SK-N-SH (cell line): ENCODE results near the gene DGKE. TPM values are rescaled to one million over a fixed set of nuclear protein-coding genes. Genes with fewer than 3 reads are reported as not detected.

Experiments used
- CTCF ChIA-PET: fragments of 300-600, 350-600 bp; formaldehyde crosslinking; extraction: SDS; loops from one replicate; lab custom pipeline; 2021; lab: Yijun Ruan, JAX
- POLR2A ChIA-PET: fragments of 350-600 bp; sonication (Branson Sonifier 250); formaldehyde crosslinking; extraction: SDS; loops from one replicate; lab custom pipeline; 2020; ENCODE audit warnings: antibody characterized with exemption, inconsistent platforms; lab: Yijun Ruan, JAX
- DNase-seq: peaks from one replicate; pipeline ENCODE4 v3.0.0; 2012
- H2AFZ ChIP-seq: fragments of 200-600 bp; sonication (generic); 2 replicates; pipeline ENCODE4 v1.8.1; 2016; ENCODE audit warnings: antibody characterized with exemption, mild to moderate bottlenecking, low read depth
- H3F3A ChIP-seq: fragments of 200-600 bp; sonication (generic); replicated peaks from 2 replicates; pipeline ENCODE3; 2016; ENCODE audit warnings: antibody characterized with exemption, mild to moderate bottlenecking; ENCODE audit not compliant: insufficient read depth
- H3K27ac ChIP-seq, 2 experiments: fragments of 200-500 bp in 1 of 2; fragments of 200-600 bp in 1 of 2; sonication (Bioruptor generic) in 1 of 2; sonication (generic), shearing (Covaris generic) in 1 of 2; 2 replicates each; pipeline versions ENCODE4 v1.5.1 to v1.6.1; 2014 to 2016; ENCODE audit warnings: low read depth in 2 of 2, inconsistent platforms in 1 of 2, low read length in 1 of 2, mild to moderate bottlenecking in 1 of 2, mixed read lengths in 1 of 2
- H3K27me3 ChIP-seq: fragments of 200-600 bp; sonication (generic), shearing (Covaris generic); 2 replicates; pipeline ENCODE4 v1.6.1; 2016; ENCODE audit warnings: mixed run types; ENCODE audit not compliant: insufficient read depth
- H3K36me3 ChIP-seq, 2 experiments: fragments of 200-500 bp in 1 of 2; fragments of 200-600 bp in 1 of 2; sonication (Bioruptor generic) in 1 of 2; sonication (generic) in 1 of 2; replicated peaks in 1 of 2; 2 replicates each; pipeline versions ENCODE3 to v1.5.1; 2014 to 2016; ENCODE audit warnings: low read length in 1 of 2, mild to moderate bottlenecking in 1 of 2; ENCODE audit not compliant: insufficient read depth in 2 of 2, control insufficient read depth in 1 of 2
- H3K4me1 ChIP-seq, 2 experiments: fragments of 200-500 bp in 1 of 2; fragments of 200-600 bp in 1 of 2; sonication (Bioruptor generic) in 1 of 2; sonication (generic), shearing (Covaris generic) in 1 of 2; 2 replicates each; pipeline versions ENCODE4 v1.5.1 to v1.6.1; 2014 to 2016; ENCODE audit warnings: low read depth in 1 of 2, low read length in 1 of 2, mixed run types in 1 of 2; ENCODE audit not compliant: insufficient read depth in 2 of 2, control insufficient read depth in 1 of 2
- H3K4me2 ChIP-seq: fragments of 200-600 bp; sonication (generic), shearing (Covaris generic); 2 replicates; pipeline ENCODE4 v1.6.1; 2017; ENCODE audit warnings: mixed run types
- H3K4me3 ChIP-seq, 2 experiments: fragments of 200-500 bp in 1 of 2; fragments of 200-600 bp in 1 of 2; sonication (Bioruptor generic) in 1 of 2; sonication (generic), shearing (Covaris generic) in 1 of 2; 2 replicates each; pipeline versions ENCODE4 v1.5.1 to v1.8.1; 2014 to 2016; ENCODE audit warnings: low read depth in 2 of 2, inconsistent platforms in 1 of 2, low read length in 1 of 2, mild to moderate bottlenecking in 1 of 2, mixed read lengths in 1 of 2, moderate library complexity in 1 of 2
- H3K79me2 ChIP-seq: fragments of 200-600 bp; sonication (generic); 2 replicates; pipeline ENCODE4 v1.8.1; 2017; ENCODE audit warnings: mild to moderate bottlenecking; ENCODE audit not compliant: insufficient read depth
- H3K9ac ChIP-seq: fragments of 200-600 bp; sonication (generic); 2 replicates; pipeline ENCODE4 v1.6.1; 2017; ENCODE audit warnings: mixed run types
- H3K9me2 ChIP-seq: fragments of 200-600 bp; sonication (generic); 2 replicates; pipeline ENCODE4 v1.6.1; 2017; ENCODE audit warnings: mixed run types
- H3K9me3 ChIP-seq: fragments of 200-600 bp; sonication (generic); 2 replicates; pipeline ENCODE4 v1.6.1; 2017; ENCODE audit warnings: mixed run types, mild to moderate bottlenecking, moderate library complexity
- H4K20me1 ChIP-seq: fragments of 200-600 bp; sonication (generic); 2 replicates; pipeline ENCODE4 v1.6.1; 2017; ENCODE audit warnings: mild to moderate bottlenecking, mixed run types; ENCODE audit not compliant: insufficient read depth
- ELF1 ChIP-seq: IDR thresholded peaks from 2 replicates; pipeline ENCODE4 v1.4.0; 2012
- FOSL2 ChIP-seq: IDR thresholded peaks from 2 replicates; pipeline ENCODE4 v1.4.0; 2012; ENCODE audit warnings: low read depth, mild to moderate bottlenecking, moderate library complexity, borderline replicate concordance
- FOXM1 ChIP-seq: IDR thresholded peaks from 2 replicates; pipeline ENCODE4 v1.4.0; 2012; ENCODE audit warnings: low read depth, mild to moderate bottlenecking
- GABPA ChIP-seq: IDR thresholded peaks from 2 replicates; pipeline ENCODE4 v1.4.0; 2012; ENCODE audit warnings: low read depth, mild to moderate bottlenecking
- GATA2 ChIP-seq: sonication (generic); formaldehyde crosslinking; IDR thresholded peaks from 2 replicates; pipeline ENCODE4 v1.5.0; 2020; ENCODE audit warnings: mild to moderate bottlenecking, missing genetic modification reagents
- MAX ChIP-seq: IDR thresholded peaks from 2 replicates; pipeline ENCODE4 v1.4.0; 2012; ENCODE audit warnings: low read depth
- POLR2AphosphoS5 ChIP-seq: IDR thresholded peaks from 2 replicates; pipeline ENCODE4 v1.6.1; 2012; ENCODE audit warnings: low read depth, low read length
- RAD21 ChIP-seq: IDR thresholded peaks from 2 replicates; pipeline ENCODE4 v1.6.1; 2012; ENCODE audit warnings: mild to moderate bottlenecking, low read length
- RCOR1 ChIP-seq: fragments of 150-350 bp; IDR thresholded peaks from 2 replicates; pipeline ENCODE4 v1.6.1; 2017; ENCODE audit warnings: antibody characterized with exemption, low read length
- RXRA ChIP-seq: IDR thresholded peaks from 2 replicates; pipeline ENCODE4 v1.4.0; 2012; ENCODE audit warnings: low read depth, mild to moderate bottlenecking, borderline replicate concordance
- TCF12 ChIP-seq: IDR thresholded peaks from 2 replicates; pipeline ENCODE4 v1.4.0; 2012
- USF1 ChIP-seq: IDR thresholded peaks from 2 replicates; pipeline ENCODE4 v1.4.0; 2012; ENCODE audit warnings: low read depth, borderline replicate concordance
- YY1 ChIP-seq: IDR thresholded peaks from 2 replicates; pipeline ENCODE4 v1.4.0; 2012; ENCODE audit warnings: low read depth, mild to moderate bottlenecking
- WGBS: methylation state at CpG from one replicate; pipeline ENCODE4 v1.1.6; 2017; ENCODE audit warnings: low lambda C conversion rate; 5-methylcytosine and 5-hydroxymethylcytosine counted together
- polyA plus RNA-seq, 3 experiments: library from polyadenylated mRNA; depleted of rRNA; stranded (reverse); fragments of >200 nt; gene quantifications; 2 replicates each; pipeline ENCODE4 v1.2.3, GENCODE V29; 2012
- TF ChIP-seq, protein P1 (sequence below): IDR thresholded peaks from 2 replicates; pipeline ENCODE4 v1.4.0; 2012; ENCODE audit warnings: low read depth, borderline replicate concordance
- TF ChIP-seq, protein P2 (sequence below): IDR thresholded peaks from 2 replicates; pipeline ENCODE4; 2012

Gene DGKE
- polyA plus RNA-seq, 1 of the 3 experiments (the other 2 are of a cell fraction): 2.4 TPM

- peaks cover 34 to 48% of the 10 kb centered on the region in 2 experiments for H3K36me3 ChIP-seq
- H3K4me2 ChIP-seq: no peak overlapping the region
- no peaks in the 10 kb centered on the region for H4K20me1 ChIP-seq
- no peaks in the 10 kb centered on the region for H3K4me1 ChIP-seq
- H3K27ac ChIP-seq: no peak overlapping the region
- no peaks in the 10 kb centered on the region for H3F3A ChIP-seq
- no peaks in the 10 kb centered on the region for H3K79me2 ChIP-seq
- no peak for DNase-seq
- H3K9ac ChIP-seq: no peak overlapping the region
- TF ChIP-seq RCOR1 (no peak), TCF12 (no peak), YY1 (no peak)
- no peaks in the 10 kb centered on the region for H3K27me3 ChIP-seq
- CTCF ChIA-PET: interaction anchor here (0.6 to 6.1 kb wide), 4 partner anchors 14 to 1788 kb away, joined by 3 to 28 read pairs (median 4); no protein-coding TSS in a partner anchor
- no peak overlapping the region for H3K4me3 ChIP-seq
- POLR2A ChIA-PET: no interaction called here
- no peaks in the 10 kb centered on the region for H3K9me3 ChIP-seq
- no peak overlapping the region for H2AFZ ChIP-seq
- 63% methylated on average over 3 of the region's 3 CpGs for WGBS
- no peaks in the 10 kb centered on the region; the same call in 1 of the 2 replicates for H3K9me2 ChIP-seq
Observed at GRCh38 chr17:56849131-56849530, 15.2 kb downstream of the DGKE start.

- peaks cover 29 to 52% of the 10 kb centered on the region in 2 experiments for H3K36me3 ChIP-seq
- DNase-seq: no peak
- no peak overlapping the region for H3K4me3 ChIP-seq
- no peak for TF ChIP-seq ELF1
- no peaks in the 10 kb centered on the region for H4K20me1 ChIP-seq
- H3F3A ChIP-seq: no peaks in the 10 kb centered on the region
- WGBS: 97% methylated on average over 2 of the region's 2 CpGs
- H3K4me1 ChIP-seq: no peaks in the 10 kb centered on the region
- no peak overlapping the region for H3K4me2 ChIP-seq
- POLR2A ChIA-PET: interaction anchor here (0.6 kb wide), 1 partner anchor 72 kb away, joined by 3 read pairs; no protein-coding TSS in a partner anchor
- H3K27me3 ChIP-seq: no peaks in the 10 kb centered on the region
- H2AFZ ChIP-seq: no peak overlapping the region
- no peaks in the 10 kb centered on the region for H3K79me2 ChIP-seq
- H3K9ac ChIP-seq: no peak overlapping the region
- no peaks in the 10 kb centered on the region; the same call in 1 of the 2 replicates for H3K9me2 ChIP-seq
- H3K27ac ChIP-seq: no peak overlapping the region
- CTCF ChIA-PET: interaction anchor here (0.7 to 6.1 kb wide), 8 partner anchors 15 to 114 kb away, joined by 3 to 28 read pairs (median 3); no protein-coding TSS in a partner anchor
- no peaks in the 10 kb centered on the region for H3K9me3 ChIP-seq
Observed at GRCh38 chr17:56850591-56850990, 16.6 kb downstream of the DGKE start.

GRCh38 chr17:56851008-56851407 is 17.1 kb downstream of the DGKE start:
- Histone ChIP-seq H3K4me3 (no peak overlapping the region), H3K9me2 (no peaks in the 10 kb centered on the region; the same call in 1 of the 2 replicates), H3K36me3 (peaks cover 27 to 50% of the 10 kb centered on the region in 2 experiments), H3K9me3 (no peaks in the 10 kb centered on the region), H3K4me2 (no peak overlapping the region), H3K27me3 (no peaks in the 10 kb centered on the region), H3K4me1 (no peaks in the 10 kb centered on the region), H3K9ac (no peak overlapping the region), H3F3A (no peaks in the 10 kb centered on the region), H2AFZ (no peak overlapping the region), H3K79me2 (no peaks in the 10 kb centered on the region), H3K27ac (no peak overlapping the region), H4K20me1 (no peaks in the 10 kb centered on the region)
- CTCF ChIA-PET: interaction anchor here (0.6 to 6.1 kb wide), 10 partner anchors 16 to 114 kb away, joined by 3 to 28 read pairs (median 3); no protein-coding TSS in a partner anchor
- POLR2A ChIA-PET: interaction anchor here (0.6 kb wide), 1 partner anchor 72 kb away, joined by 3 read pairs; no protein-coding TSS in a partner anchor
- DNase-seq: no peak
- 65% methylated on average over 3 of the region's 3 CpGs for WGBS
- TF ChIP-seq FOXM1: no peak
- TF ChIP-seq, protein P1, sequence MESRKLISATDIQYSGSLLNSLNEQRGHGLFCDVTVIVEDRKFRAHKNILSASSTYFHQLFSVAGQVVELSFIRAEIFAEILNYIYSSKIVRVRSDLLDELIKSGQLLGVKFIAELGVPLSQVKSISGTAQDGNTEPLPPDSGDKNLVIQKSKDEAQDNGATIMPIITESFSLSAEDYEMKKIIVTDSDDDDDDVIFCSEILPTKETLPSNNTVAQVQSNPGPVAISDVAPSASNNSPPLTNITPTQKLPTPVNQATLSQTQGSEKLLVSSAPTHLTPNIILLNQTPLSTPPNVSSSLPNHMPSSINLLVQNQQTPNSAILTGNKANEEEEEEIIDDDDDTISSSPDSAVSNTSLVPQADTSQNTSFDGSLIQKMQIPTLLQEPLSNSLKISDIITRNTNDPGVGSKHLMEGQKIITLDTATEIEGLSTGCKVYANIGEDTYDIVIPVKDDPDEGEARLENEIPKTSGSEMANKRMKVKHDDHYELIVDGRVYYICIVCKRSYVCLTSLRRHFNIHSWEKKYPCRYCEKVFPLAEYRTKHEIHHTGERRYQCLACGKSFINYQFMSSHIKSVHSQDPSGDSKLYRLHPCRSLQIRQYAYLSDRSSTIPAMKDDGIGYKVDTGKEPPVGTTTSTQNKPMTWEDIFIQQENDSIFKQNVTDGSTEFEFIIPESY: no peak
- TF ChIP-seq FOSL2: no peak
- TF ChIP-seq POLR2AphosphoS5: no peak
- TF ChIP-seq GABPA: no peak
- TF ChIP-seq USF1: no peak
- TF ChIP-seq, protein P2, sequence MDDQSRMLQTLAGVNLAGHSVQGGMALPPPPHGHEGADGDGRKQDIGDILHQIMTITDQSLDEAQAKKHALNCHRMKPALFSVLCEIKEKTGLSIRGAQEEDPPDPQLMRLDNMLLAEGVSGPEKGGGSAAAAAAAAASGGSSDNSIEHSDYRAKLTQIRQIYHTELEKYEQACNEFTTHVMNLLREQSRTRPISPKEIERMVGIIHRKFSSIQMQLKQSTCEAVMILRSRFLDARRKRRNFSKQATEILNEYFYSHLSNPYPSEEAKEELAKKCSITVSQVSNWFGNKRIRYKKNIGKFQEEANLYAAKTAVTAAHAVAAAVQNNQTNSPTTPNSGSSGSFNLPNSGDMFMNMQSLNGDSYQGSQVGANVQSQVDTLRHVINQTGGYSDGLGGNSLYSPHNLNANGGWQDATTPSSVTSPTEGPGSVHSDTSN: no peak
- TF ChIP-seq MAX: no peak
- no peak for TF ChIP-seq GATA2 (CRISPR knock-in tag)
- no peak for TF ChIP-seq RAD21
- TF ChIP-seq RCOR1: no peak
- no peak for TF ChIP-seq RXRA
